ENCODE results near the gene ZNF263.

The ZNF263 gene

DNA sequence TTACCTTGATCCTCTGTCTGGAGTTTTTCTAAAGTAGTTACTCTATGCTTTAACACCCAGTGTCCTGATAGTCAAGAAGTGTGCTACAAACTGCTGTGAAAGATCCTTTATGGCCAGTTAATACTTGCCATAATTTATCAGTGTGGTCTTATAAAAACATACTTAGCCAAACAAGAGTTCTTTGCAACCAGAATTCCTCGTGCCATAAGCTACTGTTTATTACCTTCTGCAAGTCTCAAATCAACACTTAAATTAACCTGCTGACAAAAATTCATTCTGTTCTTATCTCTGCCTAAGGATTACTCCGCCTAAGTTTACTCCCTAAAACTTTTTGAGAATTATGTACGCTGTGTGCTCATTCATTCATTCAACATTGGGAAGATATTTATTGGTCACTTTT, 44.8 kb downstream of the ZNF263 start:
- no peak for DNase-seq (ENCODE audit: low read depth)

GRCh38 chr16:3328643-3329042, 45.4 kb downstream of the ZNF263 start:
- DNase-seq (ENCODE audit: low read depth), result no peak
